ENCODE measurements around the gene ABCB11.

DNA sequence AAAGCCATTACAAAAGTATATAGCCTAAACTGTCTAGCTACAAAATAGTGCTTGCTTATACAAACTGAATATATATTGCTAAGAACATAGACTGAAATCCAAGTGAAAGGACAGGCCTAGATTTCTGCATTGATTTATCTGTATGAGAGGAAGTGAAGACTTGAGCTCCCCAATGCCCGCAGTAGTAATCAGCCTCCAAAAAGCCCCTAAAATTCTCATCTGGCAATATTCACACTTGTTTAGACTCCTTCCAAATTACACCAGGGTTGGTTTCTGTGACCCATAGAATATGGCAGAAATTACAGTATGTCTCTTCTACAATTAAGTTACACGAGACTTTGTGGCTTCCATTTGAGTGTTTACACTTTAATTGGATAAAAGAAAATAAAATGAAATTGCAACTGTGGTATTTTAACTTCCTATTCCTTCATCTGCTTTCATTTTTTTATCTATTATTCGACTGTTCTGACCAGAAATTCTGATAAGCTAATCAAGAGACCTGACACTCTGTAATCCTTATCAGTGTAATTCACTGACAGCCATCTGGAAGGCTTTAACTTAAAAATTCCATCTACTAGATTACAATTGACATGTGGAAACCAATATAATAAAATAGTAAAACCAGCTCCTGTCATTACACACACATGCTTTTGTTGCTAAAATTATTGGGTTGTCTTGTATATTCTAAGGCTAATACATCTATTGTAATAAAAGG, 21.1 kb downstream of the ABCB11 start:
- TF ChIP-seq CTCF (IDR thresholded peaks at IDR 0.05; ENCODE audit: poor library complexity, severe bottlenecking) (no peak), SMC3 (conservative IDR thresholded peaks at IDR 0.05; ENCODE audit: poor library complexity) (no peak), EZH2 (IDR thresholded peaks at IDR 0.05; ENCODE audit: borderline replicate concordance, insufficient read depth, low read length, poor library complexity, severe bottlenecking) (no peak), EP300 (conservative IDR thresholded peaks at IDR 0.05; ENCODE audit: poor library complexity, severe bottlenecking) (no peak), REST (IDR thresholded peaks at IDR 0.05; ENCODE audit: borderline replicate concordance) (no peak), POLR2AphosphoS5 (IDR thresholded peaks at IDR 0.05) (no peak), RAD21 (conservative IDR thresholded peaks at IDR 0.05) (no peak)

Data from neural cell (in vitro differentiated cells).